Gastroesophageal sphincter (tissue), 4 donors: ENCODE data around the gene MATN3. TPM values are rescaled to one million over a fixed set of nuclear protein-coding genes. Genes with fewer than 3 reads are reported as not detected.

Source experiments
- ATAC-seq: fragments of 150-250 bp; one replicate; pipeline ENCODE4 v1.9.1; 2016; ENCODE audit warnings: mild to moderate bottlenecking, moderate library complexity
- H3K27ac ChIP-seq, 4 donors: fragments of 200-600 bp; sonication (generic) in 3 of 4; 1 replicate in 3 of 4; 2 replicates in 1 of 4; pipeline ENCODE4 v1.5.1; 2016 to 2019
- H3K27me3 ChIP-seq: fragments of 200-600 bp; sonication (generic); one replicate; pipeline ENCODE4 v1.5.1; 2019
- H3K36me3 ChIP-seq, 2 donors: fragments of 200-600 bp; sonication (generic); one replicate each; pipeline ENCODE4 v1.5.1; 2019; ENCODE audit warnings: control low read depth in 1 of 2
- H3K4me1 ChIP-seq, 3 donors: fragments of 200-600 bp; sonication (generic); 1 replicate in 2 of 3; 2 replicates in 1 of 3; pipeline ENCODE4 v1.5.1; 2016 to 2019; ENCODE audit warnings: control low read depth in 2 of 3
- H3K4me3 ChIP-seq, 2 donors: fragments of 200-600 bp; sonication (generic); one replicate each; pipeline ENCODE4 v1.5.1; 2019; ENCODE audit warnings: mild to moderate bottlenecking in 1 of 2, moderate library complexity in 1 of 2
- H3K9me3 ChIP-seq, 3 donors: fragments of 200-600 bp; sonication (generic); one replicate each; pipeline ENCODE4 v1.5.1; 2017 to 2019; ENCODE audit warnings: control low read depth in 2 of 3
- EP300 ChIP-seq: sonication (generic); formaldehyde crosslinking; IDR thresholded peaks from one replicate; pipeline ENCODE4 v1.6.1; 2017; ENCODE audit warnings: antibody characterized with exemption, mild to moderate bottlenecking
- POLR2A ChIP-seq, 2 donors: fragments of 450-650 bp; IDR thresholded peaks; one replicate each; pipeline ENCODE4 v1.6.1; 2017; ENCODE audit warnings: antibody characterized with exemption in 2 of 2, mild to moderate bottlenecking in 2 of 2, moderate library complexity in 1 of 2
- POLR2AphosphoS5 ChIP-seq: sonication (generic); formaldehyde crosslinking; IDR thresholded peaks from one replicate; pipeline ENCODE4 v1.6.1; 2017; ENCODE audit warnings: antibody characterized with exemption
- WGBS, 2 donors: methylation state at CpG; one replicate each; pipeline ENCODE4 v1.1.5; 2018; ENCODE audit warnings: low coverage in 1 of 2; 5-methylcytosine and 5-hydroxymethylcytosine counted together
- total RNA-seq, 4 donors: library from RNA; depleted of rRNA; stranded (reverse); fragments of >200 nt; gene quantifications; one replicate each; pipeline ENCODE4 v1.1.0, GENCODE V29; 2016
- TF ChIP-seq, protein P1 (sequence below), 4 experiments: fragments of 200-600 bp in 2 of 4; fragments of 450-650 bp in 2 of 4; sonication (generic) in 1 of 4; IDR thresholded peaks; one replicate each; pipeline ENCODE4 v1.5.1; 2017 to 2019; ENCODE audit warnings: antibody characterized with exemption in 4 of 4, mild to moderate bottlenecking in 2 of 4, moderate library complexity in 2 of 4

Gene MATN3
- total RNA-seq, 4 donors from 2014 or later = 0.67 to 2.5 (median 1.0) TPM; not detected in 1

DNA sequence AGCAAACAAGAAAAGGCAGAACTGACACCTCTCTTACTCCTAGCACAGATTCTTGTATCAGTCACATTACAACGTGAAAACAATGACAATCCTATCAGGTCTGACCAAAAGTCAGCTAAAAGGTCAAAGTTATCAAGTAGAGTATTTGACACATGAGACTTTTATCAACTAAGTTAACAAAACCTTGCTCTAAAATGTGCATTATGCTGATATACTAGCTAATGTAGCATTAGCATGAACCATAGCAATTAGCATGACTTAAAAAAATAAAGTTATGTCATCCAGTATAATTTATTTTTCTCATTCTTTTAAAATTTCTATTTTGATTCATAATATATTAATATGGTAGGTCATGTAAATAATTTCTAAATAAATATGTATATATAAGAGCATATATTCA is 69.3 kb downstream of the MATN3 start:
- peaks cover 0 to 20% of the 10 kb centered on the region in 2 donors for H3K36me3 ChIP-seq
- H3K4me1 ChIP-seq = no peaks in the 10 kb centered on the region
- H3K27me3 ChIP-seq = no peaks in the 10 kb centered on the region
- H3K27ac ChIP-seq = no peak overlapping the region
- TF ChIP-seq, protein P1, sequence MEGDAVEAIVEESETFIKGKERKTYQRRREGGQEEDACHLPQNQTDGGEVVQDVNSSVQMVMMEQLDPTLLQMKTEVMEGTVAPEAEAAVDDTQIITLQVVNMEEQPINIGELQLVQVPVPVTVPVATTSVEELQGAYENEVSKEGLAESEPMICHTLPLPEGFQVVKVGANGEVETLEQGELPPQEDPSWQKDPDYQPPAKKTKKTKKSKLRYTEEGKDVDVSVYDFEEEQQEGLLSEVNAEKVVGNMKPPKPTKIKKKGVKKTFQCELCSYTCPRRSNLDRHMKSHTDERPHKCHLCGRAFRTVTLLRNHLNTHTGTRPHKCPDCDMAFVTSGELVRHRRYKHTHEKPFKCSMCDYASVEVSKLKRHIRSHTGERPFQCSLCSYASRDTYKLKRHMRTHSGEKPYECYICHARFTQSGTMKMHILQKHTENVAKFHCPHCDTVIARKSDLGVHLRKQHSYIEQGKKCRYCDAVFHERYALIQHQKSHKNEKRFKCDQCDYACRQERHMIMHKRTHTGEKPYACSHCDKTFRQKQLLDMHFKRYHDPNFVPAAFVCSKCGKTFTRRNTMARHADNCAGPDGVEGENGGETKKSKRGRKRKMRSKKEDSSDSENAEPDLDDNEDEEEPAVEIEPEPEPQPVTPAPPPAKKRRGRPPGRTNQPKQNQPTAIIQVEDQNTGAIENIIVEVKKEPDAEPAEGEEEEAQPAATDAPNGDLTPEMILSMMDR (IDR thresholded peaks at IDR 0.05) = no peak
- TF ChIP-seq EP300 (no peak), POLR2A (IDR thresholded peaks at IDR 0.05) (no peak)
- H3K4me3 ChIP-seq = no peak overlapping the region
- ATAC-seq = no peak
- 44 to 63% methylated on average over 1 of the region's 1 CpG for WGBS, 2 donors
- H3K9me3 ChIP-seq = no peaks in the 10 kb centered on the region

DNA sequence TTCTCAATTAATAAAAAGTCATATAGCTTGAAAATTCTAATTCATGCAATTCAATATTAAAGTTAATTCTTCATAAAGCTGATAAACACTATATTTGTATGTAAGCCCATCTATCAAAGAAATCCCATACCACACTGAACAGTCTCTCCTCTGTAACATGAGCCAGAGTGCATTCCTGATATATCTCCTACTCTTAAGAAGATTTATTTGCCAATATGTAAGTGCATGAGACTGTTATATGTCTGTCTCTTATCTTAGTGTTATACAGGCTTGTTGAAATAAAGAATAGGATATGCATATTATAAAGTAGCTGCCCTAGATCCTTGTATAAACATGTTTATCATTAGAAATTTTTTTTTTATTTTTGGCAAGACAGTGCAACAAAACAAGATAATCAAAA is 70.3 kb downstream of the MATN3 start:
- Histone ChIP-seq H3K36me3 (peaks cover 0 to 30% of the 10 kb centered on the region in 2 donors), H3K4me3 (no peak overlapping the region), H3K27ac (no peak overlapping the region), H3K9me3 (no peaks in the 10 kb centered on the region), H3K27me3 (no peaks in the 10 kb centered on the region), H3K4me1 (no peaks in the 10 kb centered on the region)
- TF ChIP-seq, protein P1 (IDR thresholded peaks at IDR 0.05) = no peak
- TF ChIP-seq POLR2AphosphoS5 (no peak), EP300 (no peak), POLR2A (IDR thresholded peaks at IDR 0.05) (no peak)
- no peak for ATAC-seq

Other genes starting within 250 kb of the MATN3 start
- 10 to 100 TPM; 17.1 to 37.5 (median 17.9) TPM for gene TTC32, start 110.7 kb downstream of the MATN3 start, total RNA-seq
- gene WDR35, start 22.6 kb downstream of the MATN3 start, total RNA-seq = 10 to 100 TPM; 10.1 to 22.2 (median 17.7) TPM
- 100 to 1,000 TPM; 143 to 234 (median 177) TPM for gene LAPTM4A, start 39.0 kb upstream of the MATN3 start, total RNA-seq
- gene SDC1, start 212.5 kb upstream of the MATN3 start, total RNA-seq = 10 to 100 TPM in 1 of 4 donors, 1 to 10 TPM in 3; 1.1 to 29.5 (median 1.8) TPM